K562 (cell line): ENCODE results near the gene RETSAT. TPM values are rescaled to one million over a fixed set of nuclear protein-coding genes. Genes with fewer than 3 reads are reported as not detected.

ENCODE experiments used
- KAT2B ChIP-seq: IDR thresholded peaks from one replicate; pipeline ENCODE4 v1.6.1; 2012; ENCODE audit warnings: low read depth, mild to moderate bottlenecking, control low read depth, inconsistent platforms, low read length, moderate library complexity
- polyA plus RNA-seq, 8 experiments: library from polyadenylated mRNA; depleted of rRNA in 4 of 8; stranded (reverse) in 5 of 8; unstranded in 3 of 8; fragments of >200 nt; fragmentation: Nextera tagmentation in 2 of 8; fragmentation: Illumina TruSeq in 1 of 8; extraction: Ambion mirVana in 2 of 8; extraction: Trizol in 1 of 8; gene quantifications; 2 replicates each; pipeline versions ENCODE4 v1.2.1 to v1.2.3, GENCODE V29; 2011 to 2014; ENCODE audit warnings: inconsistent platforms in 1 of 8, missing spikeins in 1 of 8
- total RNA-seq, 7 experiments: library from RNA; depleted of rRNA in 6 of 7; stranded (reverse); fragments of >200 nt in 6 of 7; fragmentation: Illumina TruSeq in 2 of 7; extraction: Trizol in 2 of 7; gene quantifications; 2 replicates each; pipeline versions ENCODE4 v1.2.1 to v1.2.3, GENCODE V29; 2011 to 2021; ENCODE audit warnings: low replicate concordance in 1 of 7
- TF ChIP-seq, protein P1 (sequence below): fragments of 450-650 bp; IDR thresholded peaks from 2 replicates; pipeline ENCODE4 v1.6.1; 2016; ENCODE audit warnings: mild to moderate bottlenecking, moderate library complexity
- TF ChIP-seq, protein P2 (sequence below), 2 experiments: fragments of 450-650 bp in 1 of 2; sonication (generic) in 1 of 2; formaldehyde crosslinking in 1 of 2; IDR thresholded peaks; 2 replicates each; pipeline versions ENCODE4 v1.7.1 to v1.9.0; 2016 to 2022; ENCODE audit warnings: inconsistent platforms in 1 of 2, mild to moderate bottlenecking in 1 of 2, missing genetic modification reagents in 1 of 2

RETSAT gene
- total and polyA plus RNA-seq, 9 of the 15 experiments (the other 6 are each of a cell fraction or from before 2014, with no cell fraction given) = 1.9 to 21.6 (median 16.5) TPM

DNA sequence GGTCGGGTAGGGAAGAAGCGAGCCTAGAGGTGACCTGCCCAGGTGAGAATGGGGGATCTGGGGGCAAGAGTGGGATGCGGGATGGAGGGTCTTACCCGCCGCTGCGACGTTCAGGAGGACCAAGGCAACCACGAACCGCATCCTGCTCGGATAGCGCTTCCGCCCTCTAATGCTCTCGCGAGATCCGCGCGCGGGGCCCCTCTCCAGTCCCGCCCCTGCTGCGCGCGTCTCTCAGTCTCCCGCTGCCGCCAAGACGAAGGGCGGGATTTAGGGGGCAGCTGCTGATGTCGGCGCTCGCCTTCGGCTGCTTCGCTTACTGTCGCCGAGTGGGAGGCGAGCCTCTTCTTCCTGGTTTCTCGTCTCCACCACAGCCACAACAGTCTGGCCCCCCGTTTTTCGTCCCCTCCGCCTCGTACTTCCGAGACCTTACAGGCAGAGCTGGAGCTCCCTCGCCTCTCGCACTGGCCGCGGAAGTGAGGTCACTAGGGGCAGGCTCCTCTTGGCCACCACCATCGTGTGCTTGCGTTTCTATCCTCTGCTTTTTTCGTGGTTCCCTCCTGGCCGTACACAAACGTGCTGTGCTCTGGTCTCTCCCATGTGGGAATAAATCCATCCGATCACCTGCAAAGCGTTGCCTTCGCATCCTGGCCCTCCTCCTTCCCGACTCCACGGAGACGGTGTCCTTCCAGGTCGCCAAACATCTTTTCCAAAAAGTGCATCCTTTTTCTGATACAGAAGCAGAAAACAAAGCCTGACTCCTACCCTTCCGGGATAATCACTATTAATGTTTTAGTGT is 26.3 kb downstream of the RETSAT start, which contains the start of gene TGOLN2 (continued):
- TF ChIP-seq, protein P1, sequence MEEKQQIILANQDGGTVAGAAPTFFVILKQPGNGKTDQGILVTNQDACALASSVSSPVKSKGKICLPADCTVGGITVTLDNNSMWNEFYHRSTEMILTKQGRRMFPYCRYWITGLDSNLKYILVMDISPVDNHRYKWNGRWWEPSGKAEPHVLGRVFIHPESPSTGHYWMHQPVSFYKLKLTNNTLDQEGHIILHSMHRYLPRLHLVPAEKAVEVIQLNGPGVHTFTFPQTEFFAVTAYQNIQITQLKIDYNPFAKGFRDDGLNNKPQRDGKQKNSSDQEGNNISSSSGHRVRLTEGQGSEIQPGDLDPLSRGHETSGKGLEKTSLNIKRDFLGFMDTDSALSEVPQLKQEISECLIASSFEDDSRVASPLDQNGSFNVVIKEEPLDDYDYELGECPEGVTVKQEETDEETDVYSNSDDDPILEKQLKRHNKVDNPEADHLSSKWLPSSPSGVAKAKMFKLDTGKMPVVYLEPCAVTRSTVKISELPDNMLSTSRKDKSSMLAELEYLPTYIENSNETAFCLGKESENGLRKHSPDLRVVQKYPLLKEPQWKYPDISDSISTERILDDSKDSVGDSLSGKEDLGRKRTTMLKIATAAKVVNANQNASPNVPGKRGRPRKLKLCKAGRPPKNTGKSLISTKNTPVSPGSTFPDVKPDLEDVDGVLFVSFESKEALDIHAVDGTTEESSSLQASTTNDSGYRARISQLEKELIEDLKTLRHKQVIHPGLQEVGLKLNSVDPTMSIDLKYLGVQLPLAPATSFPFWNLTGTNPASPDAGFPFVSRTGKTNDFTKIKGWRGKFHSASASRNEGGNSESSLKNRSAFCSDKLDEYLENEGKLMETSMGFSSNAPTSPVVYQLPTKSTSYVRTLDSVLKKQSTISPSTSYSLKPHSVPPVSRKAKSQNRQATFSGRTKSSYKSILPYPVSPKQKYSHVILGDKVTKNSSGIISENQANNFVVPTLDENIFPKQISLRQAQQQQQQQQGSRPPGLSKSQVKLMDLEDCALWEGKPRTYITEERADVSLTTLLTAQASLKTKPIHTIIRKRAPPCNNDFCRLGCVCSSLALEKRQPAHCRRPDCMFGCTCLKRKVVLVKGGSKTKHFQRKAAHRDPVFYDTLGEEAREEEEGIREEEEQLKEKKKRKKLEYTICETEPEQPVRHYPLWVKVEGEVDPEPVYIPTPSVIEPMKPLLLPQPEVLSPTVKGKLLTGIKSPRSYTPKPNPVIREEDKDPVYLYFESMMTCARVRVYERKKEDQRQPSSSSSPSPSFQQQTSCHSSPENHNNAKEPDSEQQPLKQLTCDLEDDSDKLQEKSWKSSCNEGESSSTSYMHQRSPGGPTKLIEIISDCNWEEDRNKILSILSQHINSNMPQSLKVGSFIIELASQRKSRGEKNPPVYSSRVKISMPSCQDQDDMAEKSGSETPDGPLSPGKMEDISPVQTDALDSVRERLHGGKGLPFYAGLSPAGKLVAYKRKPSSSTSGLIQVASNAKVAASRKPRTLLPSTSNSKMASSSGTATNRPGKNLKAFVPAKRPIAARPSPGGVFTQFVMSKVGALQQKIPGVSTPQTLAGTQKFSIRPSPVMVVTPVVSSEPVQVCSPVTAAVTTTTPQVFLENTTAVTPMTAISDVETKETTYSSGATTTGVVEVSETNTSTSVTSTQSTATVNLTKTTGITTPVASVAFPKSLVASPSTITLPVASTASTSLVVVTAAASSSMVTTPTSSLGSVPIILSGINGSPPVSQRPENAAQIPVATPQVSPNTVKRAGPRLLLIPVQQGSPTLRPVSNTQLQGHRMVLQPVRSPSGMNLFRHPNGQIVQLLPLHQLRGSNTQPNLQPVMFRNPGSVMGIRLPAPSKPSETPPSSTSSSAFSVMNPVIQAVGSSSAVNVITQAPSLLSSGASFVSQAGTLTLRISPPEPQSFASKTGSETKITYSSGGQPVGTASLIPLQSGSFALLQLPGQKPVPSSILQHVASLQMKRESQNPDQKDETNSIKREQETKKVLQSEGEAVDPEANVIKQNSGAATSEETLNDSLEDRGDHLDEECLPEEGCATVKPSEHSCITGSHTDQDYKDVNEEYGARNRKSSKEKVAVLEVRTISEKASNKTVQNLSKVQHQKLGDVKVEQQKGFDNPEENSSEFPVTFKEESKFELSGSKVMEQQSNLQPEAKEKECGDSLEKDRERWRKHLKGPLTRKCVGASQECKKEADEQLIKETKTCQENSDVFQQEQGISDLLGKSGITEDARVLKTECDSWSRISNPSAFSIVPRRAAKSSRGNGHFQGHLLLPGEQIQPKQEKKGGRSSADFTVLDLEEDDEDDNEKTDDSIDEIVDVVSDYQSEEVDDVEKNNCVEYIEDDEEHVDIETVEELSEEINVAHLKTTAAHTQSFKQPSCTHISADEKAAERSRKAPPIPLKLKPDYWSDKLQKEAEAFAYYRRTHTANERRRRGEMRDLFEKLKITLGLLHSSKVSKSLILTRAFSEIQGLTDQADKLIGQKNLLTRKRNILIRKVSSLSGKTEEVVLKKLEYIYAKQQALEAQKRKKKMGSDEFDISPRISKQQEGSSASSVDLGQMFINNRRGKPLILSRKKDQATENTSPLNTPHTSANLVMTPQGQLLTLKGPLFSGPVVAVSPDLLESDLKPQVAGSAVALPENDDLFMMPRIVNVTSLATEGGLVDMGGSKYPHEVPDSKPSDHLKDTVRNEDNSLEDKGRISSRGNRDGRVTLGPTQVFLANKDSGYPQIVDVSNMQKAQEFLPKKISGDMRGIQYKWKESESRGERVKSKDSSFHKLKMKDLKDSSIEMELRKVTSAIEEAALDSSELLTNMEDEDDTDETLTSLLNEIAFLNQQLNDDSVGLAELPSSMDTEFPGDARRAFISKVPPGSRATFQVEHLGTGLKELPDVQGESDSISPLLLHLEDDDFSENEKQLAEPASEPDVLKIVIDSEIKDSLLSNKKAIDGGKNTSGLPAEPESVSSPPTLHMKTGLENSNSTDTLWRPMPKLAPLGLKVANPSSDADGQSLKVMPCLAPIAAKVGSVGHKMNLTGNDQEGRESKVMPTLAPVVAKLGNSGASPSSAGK = peak; percentile 87
- no peak for TF ChIP-seq KAT2B
- TF ChIP-seq, protein P2, sequence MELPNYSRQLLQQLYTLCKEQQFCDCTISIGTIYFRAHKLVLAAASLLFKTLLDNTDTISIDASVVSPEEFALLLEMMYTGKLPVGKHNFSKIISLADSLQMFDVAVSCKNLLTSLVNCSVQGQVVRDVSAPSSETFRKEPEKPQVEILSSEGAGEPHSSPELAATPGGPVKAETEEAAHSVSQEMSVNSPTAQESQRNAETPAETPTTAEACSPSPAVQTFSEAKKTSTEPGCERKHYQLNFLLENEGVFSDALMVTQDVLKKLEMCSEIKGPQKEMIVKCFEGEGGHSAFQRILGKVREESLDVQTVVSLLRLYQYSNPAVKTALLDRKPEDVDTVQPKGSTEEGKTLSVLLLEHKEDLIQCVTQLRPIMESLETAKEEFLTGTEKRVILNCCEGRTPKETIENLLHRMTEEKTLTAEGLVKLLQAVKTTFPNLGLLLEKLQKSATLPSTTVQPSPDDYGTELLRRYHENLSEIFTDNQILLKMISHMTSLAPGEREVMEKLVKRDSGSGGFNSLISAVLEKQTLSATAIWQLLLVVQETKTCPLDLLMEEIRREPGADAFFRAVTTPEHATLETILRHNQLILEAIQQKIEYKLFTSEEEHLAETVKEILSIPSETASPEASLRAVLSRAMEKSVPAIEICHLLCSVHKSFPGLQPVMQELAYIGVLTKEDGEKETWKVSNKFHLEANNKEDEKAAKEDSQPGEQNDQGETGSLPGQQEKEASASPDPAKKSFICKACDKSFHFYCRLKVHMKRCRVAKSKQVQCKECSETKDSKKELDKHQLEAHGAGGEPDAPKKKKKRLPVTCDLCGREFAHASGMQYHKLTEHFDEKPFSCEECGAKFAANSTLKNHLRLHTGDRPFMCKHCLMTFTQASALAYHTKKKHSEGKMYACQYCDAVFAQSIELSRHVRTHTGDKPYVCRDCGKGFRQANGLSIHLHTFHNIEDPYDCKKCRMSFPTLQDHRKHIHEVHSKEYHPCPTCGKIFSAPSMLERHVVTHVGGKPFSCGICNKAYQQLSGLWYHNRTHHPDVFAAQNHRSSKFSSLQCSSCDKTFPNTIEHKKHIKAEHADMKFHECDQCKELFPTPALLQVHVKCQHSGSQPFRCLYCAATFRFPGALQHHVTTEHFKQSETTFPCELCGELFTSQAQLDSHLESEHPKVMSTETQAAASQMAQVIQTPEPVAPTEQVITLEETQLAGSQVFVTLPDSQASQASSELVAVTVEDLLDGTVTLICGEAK (IDR thresholded peaks at IDR 0.05) = peak; percentile 72
- TF ChIP-seq, protein P2 (CRISPR knock-in tag; IDR thresholded peaks at IDR 0.05) = no peak
